Measurements from ENCODE around the gene ASAP2. TPM values are rescaled to one million over a fixed set of nuclear protein-coding genes. Genes with fewer than 3 reads are reported as not detected.
A peak's percentile ranks its signal among the peaks of the same experiment; 100 is the strongest.

The ASAP2 gene
- polyA plus RNA-seq, 1 experiment: 30.0 TPM

DNA sequence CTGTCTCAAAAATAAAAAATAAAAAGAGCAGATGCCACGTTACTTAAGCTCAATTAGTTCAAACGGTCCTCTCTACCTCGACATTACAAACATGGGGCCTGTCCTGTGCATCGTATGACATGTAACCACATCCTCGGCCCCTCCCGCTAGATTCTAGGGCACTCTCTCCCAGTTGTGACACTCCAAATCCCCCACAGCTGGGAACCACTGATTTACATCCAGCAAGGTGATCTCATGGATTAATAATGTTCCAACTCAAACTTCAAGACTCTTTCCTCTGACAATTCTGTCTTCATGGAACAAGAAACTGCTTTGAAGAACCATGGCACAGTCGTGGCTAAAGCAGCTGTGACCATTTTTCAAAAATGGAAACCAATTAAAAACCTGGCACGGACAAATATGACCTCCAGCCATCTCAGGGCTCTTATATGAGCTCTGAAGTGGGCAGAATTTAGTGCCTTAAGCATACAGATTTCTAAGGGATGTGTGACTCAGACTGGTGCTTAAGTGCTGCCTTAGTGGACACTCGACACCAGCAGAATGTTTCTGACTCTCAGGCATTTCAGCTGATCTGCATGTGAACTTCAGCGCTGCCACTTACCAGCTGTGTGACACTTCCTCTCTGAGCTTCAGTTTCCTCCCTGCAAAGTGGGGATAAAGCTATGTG, 31.7 kb upstream of the ASAP2 start:
- TF ChIP-seq, protein P1, sequence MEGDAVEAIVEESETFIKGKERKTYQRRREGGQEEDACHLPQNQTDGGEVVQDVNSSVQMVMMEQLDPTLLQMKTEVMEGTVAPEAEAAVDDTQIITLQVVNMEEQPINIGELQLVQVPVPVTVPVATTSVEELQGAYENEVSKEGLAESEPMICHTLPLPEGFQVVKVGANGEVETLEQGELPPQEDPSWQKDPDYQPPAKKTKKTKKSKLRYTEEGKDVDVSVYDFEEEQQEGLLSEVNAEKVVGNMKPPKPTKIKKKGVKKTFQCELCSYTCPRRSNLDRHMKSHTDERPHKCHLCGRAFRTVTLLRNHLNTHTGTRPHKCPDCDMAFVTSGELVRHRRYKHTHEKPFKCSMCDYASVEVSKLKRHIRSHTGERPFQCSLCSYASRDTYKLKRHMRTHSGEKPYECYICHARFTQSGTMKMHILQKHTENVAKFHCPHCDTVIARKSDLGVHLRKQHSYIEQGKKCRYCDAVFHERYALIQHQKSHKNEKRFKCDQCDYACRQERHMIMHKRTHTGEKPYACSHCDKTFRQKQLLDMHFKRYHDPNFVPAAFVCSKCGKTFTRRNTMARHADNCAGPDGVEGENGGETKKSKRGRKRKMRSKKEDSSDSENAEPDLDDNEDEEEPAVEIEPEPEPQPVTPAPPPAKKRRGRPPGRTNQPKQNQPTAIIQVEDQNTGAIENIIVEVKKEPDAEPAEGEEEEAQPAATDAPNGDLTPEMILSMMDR (IDR thresholded peaks at IDR 0.05; ENCODE audit: low read depth, low read length): no peak
- Histone ChIP-seq H3K27ac (ENCODE audit: low read depth, low read length) (peak overlapping the region; percentile 33), H3K4me3 (ENCODE audit: low read depth, low read length) (no peak overlapping the region), H3K27me3 (ENCODE audit: control insufficient read depth, insufficient read depth, low read length) (no peaks in the 10 kb centered on the region), H3K9me3 (ENCODE audit: control insufficient read depth, insufficient read depth, low read length) (no peaks in the 10 kb centered on the region)
- ChIA-PET POLR2A (interaction anchor here (0.6 to 1.1 kb wide), 3 partner anchors 11 to 112 kb away, joined by 3 read pairs; no protein-coding TSS in a partner anchor), CTCF (interaction anchor here (0.7 to 1.2 kb wide), 2 partner anchors 36 to 196 kb away, joined by 3 to 7 read pairs; no protein-coding TSS in a partner anchor)
- peak; percentile 33 for DNase-seq (ENCODE audit: low read depth, low spot score)

DNA sequence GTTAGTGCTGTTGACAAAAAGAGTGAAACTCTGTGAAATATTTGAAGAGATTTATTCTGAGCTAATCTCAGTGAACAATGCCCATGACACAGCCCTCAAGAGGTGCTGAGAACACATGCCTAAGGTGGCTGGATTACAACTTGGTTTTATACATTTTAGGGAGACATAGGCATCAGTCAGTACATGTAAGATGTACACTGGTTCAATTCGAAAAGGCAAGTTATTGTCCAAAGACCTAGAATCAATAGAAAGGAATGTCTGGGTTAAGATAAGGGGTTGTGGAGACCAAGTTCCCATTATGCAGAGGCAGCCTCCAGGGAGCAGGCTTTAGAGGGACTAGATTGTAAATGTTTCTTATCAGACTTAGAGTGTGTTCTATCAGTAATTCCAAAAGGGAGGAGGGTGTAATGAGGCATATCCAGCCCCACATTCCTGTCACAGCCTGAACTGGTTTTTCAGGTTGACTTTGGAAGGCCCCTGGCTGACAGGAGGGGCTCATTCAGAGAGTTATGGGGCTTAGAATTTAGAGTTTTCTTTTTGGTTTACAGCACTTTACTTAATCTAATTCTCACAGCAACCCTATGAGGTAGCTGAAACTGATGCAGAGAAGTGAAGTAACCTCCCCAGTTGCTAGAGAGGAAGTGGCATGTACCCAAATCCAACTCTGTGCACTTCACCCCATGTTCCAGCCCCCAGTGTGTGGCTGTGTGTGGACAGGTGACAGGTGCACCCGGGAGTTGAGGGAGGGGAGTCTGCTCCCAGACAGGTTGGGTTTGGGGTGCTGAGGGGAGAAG, 28.3 kb upstream of the ASAP2 start:
- no peaks in the 10 kb centered on the region for H3K27me3 ChIP-seq (ENCODE audit: control insufficient read depth, insufficient read depth, low read length)
- no peak for DNase-seq (ENCODE audit: low read depth, low spot score)
- H3K27ac ChIP-seq (ENCODE audit: low read depth, low read length): peak overlapping the region; percentile 96
- H3K9me3 ChIP-seq (ENCODE audit: control insufficient read depth, insufficient read depth, low read length): no peaks in the 10 kb centered on the region; the same call in 1 of the 2 replicates
- TF ChIP-seq, protein P1 (IDR thresholded peaks at IDR 0.05; ENCODE audit: low read depth, low read length): no peak
- CTCF ChIA-PET: interaction anchor here (0.5 to 2.6 kb wide), 3 partner anchors 193 to 658 kb away, joined by 3 to 12 read pairs (median 3); no protein-coding TSS in a partner anchor
- no peak overlapping the region for H3K4me3 ChIP-seq (ENCODE audit: low read depth, low read length)
- POLR2A ChIA-PET: interaction anchor here (0.6 to 1.6 kb wide), 7 partner anchors 12 to 143 kb away, joined by 3 to 6 read pairs (median 4); no protein-coding TSS in a partner anchor

DNA sequence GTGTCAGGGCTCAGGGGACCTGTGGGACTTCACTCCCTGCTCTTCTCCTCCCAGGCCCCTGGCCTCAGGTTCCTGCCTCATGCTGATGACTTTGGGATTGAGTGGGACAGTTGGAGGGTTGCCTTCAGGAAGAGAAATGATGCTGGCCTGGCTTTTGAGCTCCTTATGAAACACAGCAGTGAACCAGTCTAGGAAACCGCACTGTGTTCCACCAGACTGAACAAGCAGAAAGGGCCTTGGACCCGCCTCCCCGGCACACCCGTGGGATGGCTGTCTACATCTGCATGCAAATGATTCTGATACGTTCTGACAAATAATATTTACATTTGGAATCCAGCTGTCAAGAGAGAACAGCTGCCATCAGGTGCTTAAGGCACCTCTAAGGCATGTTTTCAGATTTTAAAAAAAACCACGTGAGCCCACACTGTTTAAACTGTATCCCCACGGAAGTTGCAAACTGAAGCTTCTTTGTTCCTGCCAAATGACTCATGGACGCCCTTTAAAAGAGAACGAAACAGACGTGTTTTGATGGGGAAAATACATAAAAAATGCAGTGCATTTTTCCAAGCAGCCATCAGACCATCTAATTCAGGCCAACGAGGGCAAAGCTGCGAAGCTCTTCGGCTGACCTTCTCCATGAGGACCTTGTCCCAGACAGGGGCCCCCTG, 27.6 kb upstream of the ASAP2 start:
- H3K9me3 ChIP-seq (ENCODE audit: control insufficient read depth, insufficient read depth, low read length): no peaks in the 10 kb centered on the region; the same call in none of the 2 replicates
- no peaks in the 10 kb centered on the region for H3K27me3 ChIP-seq (ENCODE audit: control insufficient read depth, insufficient read depth, low read length)
- TF ChIP-seq, protein P1 (IDR thresholded peaks at IDR 0.05; ENCODE audit: low read depth, low read length): no peak
- DNase-seq (ENCODE audit: low read depth, low spot score): peak; percentile 69
- no peak overlapping the region for H3K4me3 ChIP-seq (ENCODE audit: low read depth, low read length)
- CTCF ChIA-PET: interaction anchor here (0.5 to 2.6 kb wide), 2 partner anchors 192 to 590 kb away, joined by 3 to 12 read pairs; no protein-coding TSS in a partner anchor
- POLR2A ChIA-PET: interaction anchor here (0.6 to 1.6 kb wide), 9 partner anchors 12 to 377 kb away, joined by 3 to 6 read pairs (median 4); partner anchors contain the start of gene ADAM17
- peak overlapping the region; percentile 96 for H3K27ac ChIP-seq (ENCODE audit: low read depth, low read length)

DNA sequence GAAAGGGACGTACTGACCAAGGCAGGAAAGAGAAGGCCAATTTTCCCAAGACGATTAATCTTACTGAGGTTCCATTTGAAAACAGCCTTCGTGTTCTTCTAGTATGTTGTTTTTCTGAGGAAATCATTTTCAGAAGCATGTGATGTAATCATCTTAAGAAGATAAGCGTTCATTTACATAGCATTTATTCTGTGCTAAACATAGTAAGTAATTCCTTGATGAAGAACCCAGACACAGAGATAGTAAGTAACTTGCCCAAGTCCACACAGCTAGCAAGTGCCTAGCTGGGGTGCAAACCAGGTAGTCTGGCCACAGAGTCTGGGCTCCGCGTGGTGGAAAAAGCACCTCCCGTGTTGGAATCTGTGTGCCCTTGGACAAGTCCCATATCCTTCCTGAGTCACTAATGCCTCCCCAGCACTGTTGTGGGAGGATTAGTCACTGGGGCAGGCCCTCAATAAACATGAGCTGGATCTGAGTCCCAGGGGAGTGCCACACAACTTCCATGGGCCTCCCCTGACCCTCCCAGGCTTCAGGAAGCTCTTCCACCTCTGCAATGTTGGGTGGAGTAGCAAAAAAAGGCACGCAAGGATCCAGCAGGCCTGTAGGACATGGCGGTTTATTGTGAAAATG, 26.9 kb upstream of the ASAP2 start:
- CTCF ChIA-PET: interaction anchor here (2.6 kb wide), 1 partner anchor 191 kb away, joined by 12 read pairs; no protein-coding TSS in a partner anchor
- POLR2A ChIA-PET: interaction anchor here (0.7 to 1.6 kb wide), 8 partner anchors 11 to 376 kb away, joined by 3 to 6 read pairs (median 4); partner anchors contain the start of gene ADAM17
- Histone ChIP-seq H3K27me3 (ENCODE audit: control insufficient read depth, insufficient read depth, low read length) (no peaks in the 10 kb centered on the region), H3K27ac (ENCODE audit: low read depth, low read length) (peak overlapping the region; percentile 96), H3K4me3 (ENCODE audit: low read depth, low read length) (no peak overlapping the region), H3K9me3 (ENCODE audit: control insufficient read depth, insufficient read depth, low read length) (no peaks in the 10 kb centered on the region; the same call in none of the 2 replicates)
- DNase-seq (ENCODE audit: low read depth, low spot score): peak; percentile 32
- TF ChIP-seq, protein P1 (IDR thresholded peaks at IDR 0.05; ENCODE audit: low read depth, low read length): no peak
